Neural crest cell (in vitro differentiated cells): ENCODE results near the gene GPR65. TPM values are rescaled to one million over a fixed set of nuclear protein-coding genes. Genes with fewer than 3 reads are reported as not detected.

Source experiments
- total RNA-seq: library from RNA; stranded (reverse); gene quantifications from 2 replicates; pipeline ENCODE4 v1.2.1, GENCODE V29; 2021

Gene GPR65
- total RNA-seq, 1 donor from 2014 or later: not detected

Other genes starting within 250 kb of the GPR65 start
- gene GALC, start 12.0 kb upstream of the GPR65 start, total RNA-seq: 19.9 and 21.2 TPM in 2 replicates